Astrocyte (in vitro differentiated cells and primary cell): ENCODE data around the gene HPSE2.

ENCODE experiments used
- EZH2 ChIP-seq: IDR thresholded peaks from 2 replicates; pipeline ENCODE4 v1.6.1; 2012; ENCODE audit warnings: mild to moderate bottlenecking, low read length, inconsistent platforms; ENCODE audit not compliant: insufficient read depth
- TF ChIP-seq, protein P1 (sequence below): IDR thresholded peaks from 2 replicates; pipeline ENCODE4 v1.5.1; 2011; ENCODE audit warnings: low read depth, mild to moderate bottlenecking, inconsistent platforms, low read length, moderate library complexity; ENCODE audit not compliant: insufficient read depth

DNA sequence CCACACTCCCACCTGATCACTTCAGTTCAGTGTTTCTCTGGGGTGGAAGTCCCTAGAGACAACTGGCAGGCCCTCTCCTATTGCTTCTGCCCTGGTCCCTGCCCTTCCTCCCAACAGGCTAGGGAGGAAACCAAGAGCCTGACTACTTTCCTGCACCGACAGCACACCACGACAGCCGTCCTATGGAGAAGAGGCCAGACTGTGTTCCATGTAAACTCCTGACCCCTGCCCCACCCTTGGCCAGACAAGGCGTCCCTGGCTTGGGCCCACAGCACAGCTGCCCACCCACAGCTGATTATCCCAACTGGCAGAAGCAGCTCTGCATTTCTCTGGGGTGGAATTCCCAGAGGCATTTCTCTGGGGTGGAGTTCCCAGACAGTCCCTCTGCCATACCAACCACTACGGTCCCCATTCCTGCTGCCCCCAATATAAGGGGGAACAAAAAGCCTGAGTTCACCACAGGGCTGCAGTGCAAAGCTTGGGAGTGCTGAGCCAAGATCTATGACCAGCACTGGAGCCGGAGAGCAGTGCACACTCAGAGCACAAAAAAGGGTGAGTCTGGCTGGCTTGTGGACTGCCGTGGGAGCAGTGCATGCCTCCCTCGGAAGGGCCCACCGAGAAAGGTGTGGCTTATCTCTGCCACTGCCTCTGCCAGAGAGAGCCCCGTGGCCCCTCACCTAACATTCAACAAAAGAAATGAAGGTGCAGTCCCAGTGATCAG lies 193.4 kb downstream of the HPSE2 start:
- TF ChIP-seq, protein P1, sequence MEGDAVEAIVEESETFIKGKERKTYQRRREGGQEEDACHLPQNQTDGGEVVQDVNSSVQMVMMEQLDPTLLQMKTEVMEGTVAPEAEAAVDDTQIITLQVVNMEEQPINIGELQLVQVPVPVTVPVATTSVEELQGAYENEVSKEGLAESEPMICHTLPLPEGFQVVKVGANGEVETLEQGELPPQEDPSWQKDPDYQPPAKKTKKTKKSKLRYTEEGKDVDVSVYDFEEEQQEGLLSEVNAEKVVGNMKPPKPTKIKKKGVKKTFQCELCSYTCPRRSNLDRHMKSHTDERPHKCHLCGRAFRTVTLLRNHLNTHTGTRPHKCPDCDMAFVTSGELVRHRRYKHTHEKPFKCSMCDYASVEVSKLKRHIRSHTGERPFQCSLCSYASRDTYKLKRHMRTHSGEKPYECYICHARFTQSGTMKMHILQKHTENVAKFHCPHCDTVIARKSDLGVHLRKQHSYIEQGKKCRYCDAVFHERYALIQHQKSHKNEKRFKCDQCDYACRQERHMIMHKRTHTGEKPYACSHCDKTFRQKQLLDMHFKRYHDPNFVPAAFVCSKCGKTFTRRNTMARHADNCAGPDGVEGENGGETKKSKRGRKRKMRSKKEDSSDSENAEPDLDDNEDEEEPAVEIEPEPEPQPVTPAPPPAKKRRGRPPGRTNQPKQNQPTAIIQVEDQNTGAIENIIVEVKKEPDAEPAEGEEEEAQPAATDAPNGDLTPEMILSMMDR, result no peak
- no peak for TF ChIP-seq EZH2
